Vagina (tissue), 2 donors: ENCODE data around the gene INPP5K. TPM values are rescaled to one million over a fixed set of nuclear protein-coding genes. Genes with fewer than 3 reads are reported as not detected.
A peak's percentile ranks its signal among the peaks of the same experiment; 100 is the strongest.

Experiments
- DNase-seq, 2 donors: peaks; one replicate each; pipeline ENCODE4 v3.0.0-alpha.2; 2017; ENCODE audit errors: extremely low spot score in 2 of 2
- H3K27ac ChIP-seq: fragments of 200-600 bp; sonication (generic); one replicate; pipeline ENCODE4 v1.5.1; 2019
- H3K27me3 ChIP-seq: fragments of 200-600 bp; sonication (generic); one replicate; pipeline ENCODE4 v1.5.1; 2019
- H3K36me3 ChIP-seq, 2 donors: fragments of 200-600 bp; sonication (generic); one replicate each; pipeline ENCODE4 v1.5.1; 2017 to 2019
- H3K4me1 ChIP-seq: fragments of 200-600 bp; sonication (generic); one replicate; pipeline ENCODE4 v1.5.1; 2019
- H3K4me3 ChIP-seq, 2 donors: fragments of 200-600 bp; sonication (generic); 1 replicate in 1 of 2; 2 replicates in 1 of 2; pipeline ENCODE4 v1.5.1; 2016 to 2019
- H3K9me3 ChIP-seq: fragments of 200-600 bp; sonication (generic); one replicate; pipeline ENCODE4 v1.5.1; 2019
- CTCF ChIP-seq, 3 experiments: fragments of 450-650 bp in 2 of 3; fragments of 200-600 bp in 1 of 3; sonication (generic) in 1 of 3; IDR thresholded peaks; one replicate each; pipeline ENCODE4 v1.5.1; 2017 to 2019; ENCODE audit warnings: antibody characterized with exemption in 3 of 3, mild to moderate bottlenecking in 2 of 3, moderate library complexity in 2 of 3
- POLR2A ChIP-seq, 2 donors: fragments of 450-650 bp; IDR thresholded peaks; one replicate each; pipeline ENCODE4 v1.6.1; 2017; ENCODE audit warnings: antibody characterized with exemption in 2 of 2, mild to moderate bottlenecking in 2 of 2, moderate library complexity in 2 of 2
- POLR2AphosphoS5 ChIP-seq, 2 donors: sonication (generic); formaldehyde crosslinking; IDR thresholded peaks; one replicate each; pipeline ENCODE4 v1.9.0; 2017; ENCODE audit warnings: antibody characterized with exemption in 2 of 2, mild to moderate bottlenecking in 2 of 2, low read depth in 1 of 2; ENCODE audit not compliant: insufficient read depth in 1 of 2
- intact Hi-C: fragments of 100-400 bp; cut with DNase I; formaldehyde crosslinking; loops from one replicate; pipeline ENCODE4 v1.15.1; 2023
- total RNA-seq: library from RNA; depleted of rRNA; stranded (reverse); fragments of >200 nt; gene quantifications from one replicate; pipeline ENCODE4 v1.2.3, GENCODE V29; 2016

The INPP5K gene
- total RNA-seq, 1 donor from 2014 or later, result 96.0 TPM

GRCh38 chr17:1558401-1558800, 42.0 kb upstream of the INPP5K start:
- no peak for DNase-seq
- intact Hi-C loops, result no loop called here
- no peak for TF ChIP-seq POLR2AphosphoS5 (IDR thresholded peaks at IDR 0.05; ENCODE audit: insufficient read depth in 1 of 2, low read depth in 1 of 2)
- TF ChIP-seq CTCF (IDR thresholded peaks at IDR 0.05), result no peak
- no peak for TF ChIP-seq POLR2A (IDR thresholded peaks at IDR 0.05)
- H3K36me3 ChIP-seq, result no peaks in the 10 kb centered on the region
- peak overlapping the region; percentile 92 for H3K27ac ChIP-seq
- no peaks in the 10 kb centered on the region for H3K9me3 ChIP-seq
- H3K4me3 ChIP-seq, result no peak overlapping the region
- no peaks in the 10 kb centered on the region for H3K27me3 ChIP-seq
- H3K4me1 ChIP-seq, result peaks cover 87% of the 10 kb centered on the region

- Histone ChIP-seq H3K9me3 (no peaks in the 10 kb centered on the region), H3K27ac (peak overlapping the region; percentile 92), H3K27me3 (no peaks in the 10 kb centered on the region), H3K4me3 (no peak overlapping the region), H3K36me3 (peaks cover 0 to 4% of the 10 kb centered on the region in 2 donors), H3K4me1 (peaks cover 81% of the 10 kb centered on the region)
- TF ChIP-seq POLR2A (IDR thresholded peaks at IDR 0.05) (no peak), POLR2AphosphoS5 (IDR thresholded peaks at IDR 0.05; ENCODE audit: insufficient read depth in 1 of 2, low read depth in 1 of 2) (peak in 1 of 2 donors; percentile 44), CTCF (IDR thresholded peaks at IDR 0.05) (no peak)
- no peak for DNase-seq
- intact Hi-C loops, result no loop called here
Measured at GRCh38 chr17:1557355-1558095, 41.1 kb upstream of the INPP5K start.

- TF ChIP-seq CTCF (IDR thresholded peaks at IDR 0.05), result no peak
- TF ChIP-seq POLR2A (IDR thresholded peaks at IDR 0.05), result no peak
- no peak for TF ChIP-seq POLR2AphosphoS5 (IDR thresholded peaks at IDR 0.05; ENCODE audit: insufficient read depth in 1 of 2, low read depth in 1 of 2)
- H3K27ac ChIP-seq, result peak overlapping the region; percentile 55
- DNase-seq, result no peak
- H3K27me3 ChIP-seq, result no peaks in the 10 kb centered on the region
- H3K4me1 ChIP-seq, result peaks cover 72% of the 10 kb centered on the region
- H3K4me3 ChIP-seq, result no peak overlapping the region
- H3K36me3 ChIP-seq, result peaks cover 0 to 15% of the 10 kb centered on the region in 2 donors
- H3K9me3 ChIP-seq, result no peaks in the 10 kb centered on the region
- intact Hi-C loops, result no loop called here
Measured at GRCh38 chr17:1555651-1556471, 39.4 kb upstream of the INPP5K start.

- H3K27me3 ChIP-seq, result no peaks in the 10 kb centered on the region
- H3K4me1 ChIP-seq, result peaks cover 62% of the 10 kb centered on the region
- intact Hi-C loops, result no loop called here
- TF ChIP-seq POLR2A (IDR thresholded peaks at IDR 0.05) (no peak), POLR2AphosphoS5 (IDR thresholded peaks at IDR 0.05; ENCODE audit: insufficient read depth in 1 of 2, low read depth in 1 of 2) (no peak), CTCF (IDR thresholded peaks at IDR 0.05) (no peak)
- no peaks in the 10 kb centered on the region for H3K9me3 ChIP-seq
- H3K27ac ChIP-seq, result peak overlapping the region; percentile 55
- DNase-seq, result no peak
- no peak overlapping the region for H3K4me3 ChIP-seq
- H3K36me3 ChIP-seq, result peaks cover 0 to 24% of the 10 kb centered on the region in 2 donors
Measured at GRCh38 chr17:1554751-1555540, 38.5 kb upstream of the INPP5K start.
